Measurements from ENCODE around the gene ELL3. TPM values are rescaled to one million over a fixed set of nuclear protein-coding genes. Genes with fewer than 3 reads are reported as not detected.
"Not testable (repeated sequence)": the region's sequence is repeated elsewhere in the genome, so short reads cannot be mapped to it uniquely, and the experiment has no call there.

Gene ELL3
- 522 and 565 TPM in 2 replicates for total RNA-seq (2014; rRNA removed; shearing (Covaris generic); ENCODE audit: low replicate concordance)

GRCh38 chr15:43776718-43777266 is at the start of gene ELL3:
Gene ELL3 (minus strand): TSS chr15:43776966. CDS start chr15:43776901, 65 bp downstream.
- Histone ChIP-seq H3K36me3 (ENCODE audit: insufficient read depth, low read length) (peaks cover 35% of the 10 kb centered on the region), H2AFZ (ENCODE audit: low read length) (no peak within 1 kb of the TSS; the same call in 1 of the 2 replicates), H3K9ac (ENCODE audit: low read length) (peak within 1 kb of the TSS; percentile 100), H3K9me3 (ENCODE audit: low read length) (no peaks in the 10 kb centered on the region), H3K27ac (ENCODE audit: low read length) (peak within 1 kb of the TSS; percentile 99), H3K4me1 (ENCODE audit: low read length) (peaks cover 64% of the 10 kb centered on the region), H3K79me2 (ENCODE audit: low read length) (peaks cover 26% of the 10 kb centered on the region), H3K27me3 (ENCODE audit: low read length) (no peaks in the 10 kb centered on the region), H3K9me2 (replicated peaks; ENCODE audit: insufficient read depth, low read length) (no peaks in the 10 kb centered on the region), H4K20me1 (ENCODE audit: insufficient read depth, low read depth, low read length) (peaks cover 25% of the 10 kb centered on the region), H3K4me2 (ENCODE audit: low read depth, low read length, poor library complexity, severe bottlenecking) (peak within 1 kb of the TSS; percentile 95), H3K4me3 (ENCODE audit: low read length) (peak within 1 kb of the TSS; percentile 96)
- peak; percentile 96 for DNase-seq

- H3K4me2 ChIP-seq (ENCODE audit: low read depth, low read length, poor library complexity, severe bottlenecking): peak overlapping the region; percentile 74
- H3K36me3 ChIP-seq (ENCODE audit: insufficient read depth, low read length): peaks cover 29% of the 10 kb centered on the region
- peak overlapping the region; percentile 83 for H3K9ac ChIP-seq (ENCODE audit: low read length)
- H3K4me3 ChIP-seq (ENCODE audit: low read length): peak overlapping the region; percentile 72; the same call in 1 of the 2 replicates
- H2AFZ ChIP-seq (ENCODE audit: low read length): no peak overlapping the region
- H3K9me2 ChIP-seq (replicated peaks; ENCODE audit: insufficient read depth, low read length): no peaks in the 10 kb centered on the region
- H3K27ac ChIP-seq (ENCODE audit: low read length): peak overlapping the region; percentile 64; the same call in 1 of the 2 replicates
- no peak for DNase-seq
- no peaks in the 10 kb centered on the region for H3K9me3 ChIP-seq (ENCODE audit: low read length)
- no peaks in the 10 kb centered on the region for H3K27me3 ChIP-seq (ENCODE audit: low read length)
- peaks cover 73% of the 10 kb centered on the region for H3K79me2 ChIP-seq (ENCODE audit: low read length)
- peaks cover 64% of the 10 kb centered on the region for H3K4me1 ChIP-seq (ENCODE audit: low read length)
- H4K20me1 ChIP-seq (ENCODE audit: insufficient read depth, low read depth, low read length): no peaks in the 10 kb centered on the region
Measured at GRCh38 chr15:43826029-43826507, 49.3 kb upstream of the ELL3 start.

- not testable (repeated sequence) for H3K9ac ChIP-seq (ENCODE audit: low read length); H3K9me2 ChIP-seq (replicated peaks; ENCODE audit: insufficient read depth, low read length); H2AFZ ChIP-seq (ENCODE audit: low read length); H3K9me3 ChIP-seq (ENCODE audit: low read length); H4K20me1 ChIP-seq (ENCODE audit: insufficient read depth, low read depth, low read length); H3K4me3 ChIP-seq (ENCODE audit: low read length); H3K27me3 ChIP-seq (ENCODE audit: low read length); H3K4me2 ChIP-seq (ENCODE audit: low read depth, low read length, poor library complexity, severe bottlenecking)
- Histone ChIP-seq H3K4me1 (ENCODE audit: low read length) (peaks cover 56% of the 10 kb centered on the region), H3K79me2 (ENCODE audit: low read length) (peaks cover 73% of the 10 kb centered on the region), H3K27ac (ENCODE audit: low read length) (peak overlapping the region; percentile 39; the same call in 1 of the 2 replicates), H3K36me3 (ENCODE audit: insufficient read depth, low read length) (peaks cover 32% of the 10 kb centered on the region)
- peak; percentile 45 for DNase-seq
Measured at GRCh38 chr15:43825305-43825704, 48.5 kb upstream of the ELL3 start.

GRCh38 chr15:43824302-43825246 is 47.8 kb upstream of the ELL3 start, which contains the start of gene MFAP1:
Gene MFAP1 (minus strand): TSS chr15:43824690. CDS start chr15:43824569, 121 bp downstream.
- H3K79me2 ChIP-seq (ENCODE audit: low read length): peaks cover 73% of the 10 kb centered on the region
- H3K4me2 ChIP-seq (ENCODE audit: low read depth, low read length, poor library complexity, severe bottlenecking): peak within 1 kb of the TSS; percentile 63
- peak within 1 kb of the TSS; percentile 85 for H3K4me3 ChIP-seq (ENCODE audit: low read length)
- peak within 1 kb of the TSS; percentile 49 for H3K27ac ChIP-seq (ENCODE audit: low read length)
- peaks cover 24% of the 10 kb centered on the region for H3K36me3 ChIP-seq (ENCODE audit: insufficient read depth, low read length)
- no peaks in the 10 kb centered on the region for H3K9me2 ChIP-seq (replicated peaks; ENCODE audit: insufficient read depth, low read length)
- DNase-seq: peak; percentile 98
- no peaks in the 10 kb centered on the region for H3K27me3 ChIP-seq (ENCODE audit: low read length)
- H3K9ac ChIP-seq (ENCODE audit: low read length): peak within 1 kb of the TSS; percentile 83
- no peaks in the 10 kb centered on the region for H3K9me3 ChIP-seq (ENCODE audit: low read length)
- no peaks in the 10 kb centered on the region; the same call in 1 of the 2 replicates for H4K20me1 ChIP-seq (ENCODE audit: insufficient read depth, low read depth, low read length)
- peaks cover 49% of the 10 kb centered on the region for H3K4me1 ChIP-seq (ENCODE audit: low read length)
- H2AFZ ChIP-seq (ENCODE audit: low read length): 0 out of 2 replicates have a peak within 1 kb of the TSS, but pooled peaks have one; percentile 30

- peak; percentile 39 for DNase-seq
- peaks cover 6% of the 10 kb centered on the region; the same call in 1 of the 2 replicates for H4K20me1 ChIP-seq (ENCODE audit: insufficient read depth, low read depth, low read length)
- no peak overlapping the region for H3K4me3 ChIP-seq (ENCODE audit: low read length)
- peaks cover 75% of the 10 kb centered on the region for H3K79me2 ChIP-seq (ENCODE audit: low read length)
- H3K9me2 ChIP-seq (replicated peaks; ENCODE audit: insufficient read depth, low read length): no peaks in the 10 kb centered on the region
- H3K4me2 ChIP-seq (ENCODE audit: low read depth, low read length, poor library complexity, severe bottlenecking): peak overlapping the region; percentile 24
- peaks cover 26% of the 10 kb centered on the region; the same call in 1 of the 2 replicates for H3K36me3 ChIP-seq (ENCODE audit: insufficient read depth, low read length)
- no peak overlapping the region for H2AFZ ChIP-seq (ENCODE audit: low read length)
- no peaks in the 10 kb centered on the region for H3K9me3 ChIP-seq (ENCODE audit: low read length)
- peaks cover 29% of the 10 kb centered on the region for H3K4me1 ChIP-seq (ENCODE audit: low read length)
- no peaks in the 10 kb centered on the region for H3K27me3 ChIP-seq (ENCODE audit: low read length)
- H3K27ac ChIP-seq (ENCODE audit: low read length): peak overlapping the region; percentile 17; the same call in 1 of the 2 replicates
- H3K9ac ChIP-seq (ENCODE audit: low read length): no peak overlapping the region
Measured at GRCh38 chr15:43821505-43821904, 44.7 kb upstream of the ELL3 start.

- not testable (repeated sequence) for H3K9me2 ChIP-seq (replicated peaks; ENCODE audit: insufficient read depth, low read length); H3K27me3 ChIP-seq (ENCODE audit: low read length); H3K9ac ChIP-seq (ENCODE audit: low read length); H2AFZ ChIP-seq (ENCODE audit: low read length); H3K4me2 ChIP-seq (ENCODE audit: low read depth, low read length, poor library complexity, severe bottlenecking); H3K4me3 ChIP-seq (ENCODE audit: low read length); H3K27ac ChIP-seq (ENCODE audit: low read length); DNase-seq; H3K9me3 ChIP-seq (ENCODE audit: low read length); H4K20me1 ChIP-seq (ENCODE audit: insufficient read depth, low read depth, low read length); H3K4me1 ChIP-seq (ENCODE audit: low read length)
- Histone ChIP-seq H3K79me2 (ENCODE audit: low read length) (peaks cover 35% of the 10 kb centered on the region), H3K36me3 (ENCODE audit: insufficient read depth, low read length) (peaks cover 47% of the 10 kb centered on the region; the same call in 1 of the 2 replicates)
Measured at GRCh38 chr15:43815064-43815463, 38.3 kb upstream of the ELL3 start.

- H3K27ac ChIP-seq (ENCODE audit: low read length): peak overlapping the region; percentile 99
- H3K4me1 ChIP-seq (ENCODE audit: low read length): peaks cover 33% of the 10 kb centered on the region
- H4K20me1 ChIP-seq (ENCODE audit: insufficient read depth, low read depth, low read length): no peaks in the 10 kb centered on the region
- DNase-seq: peak; percentile 91
- no peaks in the 10 kb centered on the region for H3K9me2 ChIP-seq (replicated peaks; ENCODE audit: insufficient read depth, low read length)
- H3K36me3 ChIP-seq (ENCODE audit: insufficient read depth, low read length): peaks cover 45% of the 10 kb centered on the region
- H3K9ac ChIP-seq (ENCODE audit: low read length): peak overlapping the region; percentile 67
- no peaks in the 10 kb centered on the region for H3K27me3 ChIP-seq (ENCODE audit: low read length)
- peak overlapping the region; percentile 15; the same call in 1 of the 2 replicates for H2AFZ ChIP-seq (ENCODE audit: low read length)
- H3K79me2 ChIP-seq (ENCODE audit: low read length): no peaks in the 10 kb centered on the region
- peak overlapping the region; percentile 69 for H3K4me2 ChIP-seq (ENCODE audit: low read depth, low read length, poor library complexity, severe bottlenecking)
- H3K9me3 ChIP-seq (ENCODE audit: low read length): no peaks in the 10 kb centered on the region
- H3K4me3 ChIP-seq (ENCODE audit: low read length): peak overlapping the region; percentile 52
Measured at GRCh38 chr15:43808960-43809678, 32.4 kb upstream of the ELL3 start.

Data from Karpas-422 (cell line).